Fibroblast of skin of left quadriceps (primary cell): ENCODE data around the gene ITGA11.

Experiments
- DNase-seq, 2 experiments: peaks; one replicate each; pipeline ENCODE4 v3.0.0-alpha.2; 2013; ENCODE audit warnings: low read depth in 2 of 2

Gene ITGA11

GRCh38 chr15:68265674-68266073, 166.3 kb downstream of the ITGA11 start:
- no peak for DNase-seq

DNA sequence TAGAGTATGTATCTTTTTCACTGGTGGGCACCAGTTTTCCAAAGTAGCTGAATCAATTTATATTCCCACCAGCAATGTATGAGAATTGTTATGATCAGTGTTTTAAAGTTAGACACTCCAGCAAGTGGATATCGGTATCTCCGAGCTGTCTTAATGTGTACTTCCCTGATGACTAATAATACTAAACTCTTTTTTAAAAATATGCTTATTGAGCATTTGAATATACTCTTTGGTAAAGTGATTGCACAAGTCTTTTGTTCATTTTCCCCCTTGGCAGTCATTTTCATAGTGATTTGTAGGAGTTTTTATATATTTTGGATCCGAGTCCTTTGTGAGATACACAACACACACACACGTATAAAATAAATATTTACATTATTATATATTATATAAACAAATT, 166.9 kb downstream of the ITGA11 start:
- DNase-seq, result no peak

DNA sequence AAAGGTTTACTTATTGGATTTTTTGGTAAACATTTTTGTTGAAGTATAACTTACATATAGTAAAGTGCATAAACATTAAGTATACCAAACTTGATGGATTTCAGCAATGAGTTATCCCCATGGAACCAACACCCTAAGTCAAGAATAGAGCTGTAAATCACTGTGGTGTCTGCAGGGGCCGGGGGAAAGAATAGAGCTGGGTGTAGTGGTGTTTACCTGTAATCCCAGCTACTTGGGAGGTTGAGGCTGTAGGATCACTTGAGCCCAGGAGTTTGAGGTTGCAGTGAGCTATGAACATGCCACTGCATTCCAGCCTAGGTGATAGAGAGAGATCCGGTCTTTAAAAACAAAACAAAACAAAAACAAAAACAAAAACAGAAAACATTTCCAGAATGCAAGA, 167.7 kb downstream of the ITGA11 start:
- no peak for DNase-seq

DNA sequence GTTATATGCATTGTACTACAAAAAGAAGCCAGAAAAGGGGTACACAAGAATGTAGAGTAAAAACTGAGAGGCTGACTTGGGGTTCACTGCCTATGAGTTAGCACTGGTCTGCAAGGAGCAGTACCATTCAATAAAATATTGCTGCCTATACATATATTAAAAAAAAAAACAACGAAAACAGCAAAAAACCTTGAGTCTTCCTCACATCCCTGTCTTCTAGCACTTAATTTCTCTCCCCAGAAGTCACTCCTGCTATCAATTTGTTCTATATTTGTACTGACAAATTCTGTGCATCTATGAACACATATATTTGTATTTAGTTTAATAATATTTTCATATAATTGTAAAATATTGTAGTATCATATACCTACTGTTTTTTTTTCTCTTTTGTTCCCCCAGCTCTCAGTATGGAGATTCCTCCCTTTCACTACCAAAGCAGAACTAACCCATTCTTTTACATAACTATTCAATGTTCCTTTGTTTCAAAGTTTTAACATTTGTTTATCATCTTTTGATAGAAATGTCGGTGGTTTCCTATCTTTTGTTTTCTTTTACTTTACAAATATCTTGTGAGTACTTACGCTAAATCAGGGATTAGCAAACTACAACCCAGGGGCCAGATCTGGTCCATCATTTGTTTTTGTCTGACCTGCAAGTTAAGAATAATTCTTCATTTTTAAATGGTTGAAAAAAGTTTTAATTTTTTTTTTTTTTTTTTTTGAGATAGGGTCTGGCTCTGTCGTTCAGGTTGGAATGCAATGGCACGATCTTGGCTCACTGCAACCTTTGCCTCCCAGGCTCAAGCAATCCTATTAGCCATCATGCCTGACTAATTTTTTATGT, 169.2 kb downstream of the ITGA11 start:
- no peak for DNase-seq

DNA sequence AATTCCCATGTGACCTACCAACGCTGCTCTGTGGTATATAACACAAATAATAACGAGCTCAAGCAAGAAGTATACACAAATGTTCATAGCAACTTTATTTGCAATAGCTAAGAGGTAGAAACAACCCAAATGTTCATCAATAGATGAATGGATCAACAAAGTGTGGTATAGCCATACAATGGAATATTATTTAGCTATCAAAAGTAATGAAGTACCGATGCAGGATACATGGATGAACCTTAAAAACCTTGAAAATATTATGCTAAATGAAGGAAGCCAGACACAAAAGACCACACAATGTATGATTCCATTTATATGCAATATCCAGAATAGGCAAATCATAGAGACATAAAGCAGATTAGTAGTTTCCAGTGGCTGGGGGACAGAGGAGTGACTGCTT, 170.0 kb downstream of the ITGA11 start:
- DNase-seq, result no peak

GRCh38 chr15:68261241-68261640, 170.7 kb downstream of the ITGA11 start:
- DNase-seq, result no peak

GRCh38 chr15:68259883-68260282, 172.1 kb downstream of the ITGA11 start:
- no peak for DNase-seq

DNA sequence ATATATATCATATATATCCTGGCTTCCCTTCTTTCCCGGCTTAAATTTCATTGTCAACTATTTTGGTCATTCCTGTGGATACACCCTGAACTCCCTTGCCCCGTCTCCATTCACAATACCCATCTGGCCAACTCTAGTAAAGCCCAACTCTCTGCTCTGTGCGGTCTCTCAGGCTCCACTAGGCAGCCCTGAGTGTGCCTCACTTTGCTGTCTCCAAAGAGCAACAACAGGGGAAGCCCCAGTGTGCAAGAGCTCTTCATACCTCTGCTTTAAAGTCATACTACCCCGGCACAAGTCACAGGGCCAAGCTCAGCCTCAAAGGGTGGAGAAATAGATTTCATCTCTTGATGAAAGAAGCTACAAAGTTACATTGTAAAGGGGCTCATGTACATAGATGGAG, 173.3 kb downstream of the ITGA11 start:
- no peak for DNase-seq

DNA sequence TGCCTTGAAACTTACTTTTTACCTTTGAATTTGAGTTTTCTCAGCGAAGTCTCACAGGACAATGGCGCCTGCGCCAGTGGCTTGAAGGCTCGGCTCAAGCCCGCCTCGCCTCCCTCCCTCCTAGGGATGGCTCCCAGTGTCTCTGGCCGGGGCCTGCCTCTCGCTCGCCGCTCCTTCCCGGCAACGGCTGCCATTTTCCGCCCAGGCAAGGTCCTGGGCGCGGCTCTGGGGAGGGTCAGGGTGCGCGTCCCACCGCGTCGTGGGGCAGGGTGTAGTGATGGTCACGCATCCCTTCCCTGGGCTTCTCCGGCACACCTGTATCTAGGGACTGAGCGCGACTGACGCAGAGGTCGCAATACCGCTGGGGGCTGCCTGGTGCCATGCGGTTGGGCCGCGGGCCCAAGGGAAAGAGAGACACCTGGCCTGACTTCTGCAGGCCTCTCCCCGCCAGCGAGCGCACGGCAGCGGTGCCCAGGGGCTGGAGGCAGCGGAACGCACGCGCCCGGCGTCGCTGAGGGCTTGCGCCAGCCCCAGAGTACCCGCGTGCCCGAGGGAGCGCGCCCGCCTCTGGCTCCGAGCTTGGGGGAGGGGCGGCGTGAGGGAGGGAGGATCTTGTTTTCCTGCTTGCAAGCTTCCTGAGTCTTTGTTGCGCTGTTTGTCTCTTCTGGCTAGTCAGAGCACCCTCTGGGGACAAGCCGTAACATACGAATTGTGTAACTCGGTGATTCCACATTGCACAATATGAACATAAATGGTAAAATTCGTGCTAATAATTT, 175.1 kb downstream of the ITGA11 start:
- DNase-seq, result peak; percentile 75 to 77

DNA sequence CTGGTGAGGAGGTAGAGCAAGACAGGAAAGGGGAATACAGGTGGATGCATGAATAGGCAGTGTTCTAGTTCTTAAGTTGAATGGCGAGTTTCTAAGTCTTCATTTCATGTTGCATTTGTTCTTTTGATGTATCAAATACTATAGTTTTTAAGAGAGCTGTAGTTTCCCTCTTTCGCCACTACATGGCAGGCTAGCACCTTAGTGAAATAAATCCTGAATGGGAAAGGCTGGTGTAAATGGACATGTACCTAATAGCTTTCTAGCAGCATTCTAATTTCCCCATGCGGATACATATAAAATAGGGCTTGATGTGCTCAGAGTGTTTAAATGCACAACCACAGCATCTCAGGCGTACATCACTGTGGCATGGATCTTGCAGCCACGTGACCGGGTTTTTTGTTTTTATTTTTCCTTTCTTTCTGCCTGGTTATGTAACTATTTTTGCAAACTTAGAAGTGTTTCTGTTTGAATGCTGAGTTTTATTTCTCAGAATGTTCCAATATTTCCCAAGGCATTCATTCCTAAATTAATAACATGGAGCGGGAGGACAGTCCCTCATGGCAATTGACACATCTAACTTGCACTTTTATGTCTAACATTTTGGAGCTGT, 178.9 kb downstream of the ITGA11 start:
- DNase-seq, result peak; percentile 59 to 64

DNA sequence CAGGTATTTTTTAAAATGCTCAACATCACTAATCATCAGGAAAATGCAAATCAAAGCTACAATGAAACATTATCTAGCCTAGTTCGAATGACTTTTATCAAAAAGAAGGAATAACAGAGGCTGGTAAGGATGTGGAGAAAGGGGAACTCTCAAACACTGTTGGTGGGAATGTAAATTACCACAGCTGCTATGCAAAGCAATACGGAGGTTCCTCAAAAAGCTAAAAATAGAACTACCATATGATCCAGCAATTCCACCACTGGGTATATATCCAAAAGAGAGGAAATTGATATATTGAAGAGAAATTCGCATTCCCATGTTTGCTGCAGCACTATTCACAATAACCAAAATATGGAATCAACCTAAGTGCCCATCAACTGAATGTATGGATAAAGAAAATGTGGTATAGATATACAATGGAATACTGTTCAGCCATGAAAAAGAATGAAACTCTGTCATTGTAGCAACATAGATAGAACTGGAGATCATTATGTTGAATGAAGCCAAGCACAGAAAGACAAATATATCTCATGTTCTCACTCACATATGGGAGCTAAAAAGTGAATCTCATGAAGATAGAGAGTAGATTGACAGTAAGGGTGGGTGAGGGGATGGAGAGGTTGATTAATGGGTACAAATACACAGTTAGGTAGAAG, 182.8 kb downstream of the ITGA11 start:
- no peak for DNase-seq
